ENCODE measurements around the gene FAM219A.

Gene FAM219A

DNA sequence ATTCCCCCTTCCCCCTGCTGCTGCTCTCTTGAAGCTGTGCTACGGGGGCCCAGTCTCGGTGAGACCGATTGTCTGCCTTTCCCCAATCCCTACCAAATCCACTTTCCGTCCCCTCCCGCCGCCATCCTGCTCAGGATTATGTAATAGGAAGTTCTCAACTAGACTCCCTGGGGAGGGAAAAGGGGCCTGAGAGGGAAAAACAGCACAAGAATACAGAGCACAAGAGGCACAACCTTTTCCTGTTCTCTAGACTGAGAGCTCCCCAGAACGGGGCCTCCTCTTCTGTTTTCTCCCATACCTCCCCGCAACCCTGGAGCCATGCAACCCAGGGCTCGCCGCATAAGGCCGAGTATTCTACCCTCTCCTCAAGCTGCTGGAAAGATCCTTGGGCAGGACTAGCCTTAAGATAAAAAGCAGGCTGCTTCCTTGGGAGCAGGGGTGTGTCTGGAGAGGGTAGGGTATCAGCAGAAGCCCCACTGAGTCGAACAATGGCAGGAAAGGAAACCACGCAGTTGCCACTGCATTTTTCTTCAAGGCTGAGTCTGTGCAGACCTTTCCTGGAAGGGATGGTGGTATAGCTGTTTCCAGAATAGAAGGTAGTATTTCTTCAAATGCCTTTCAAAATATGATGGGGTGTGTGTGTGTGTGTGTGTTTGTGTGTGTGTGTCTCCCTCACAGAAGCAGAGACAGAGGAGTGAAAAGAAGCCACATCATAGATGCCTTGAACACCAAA, 94.6 kb downstream of the FAM219A start:
- TF ChIP-seq KLF10 (tag by site-specific recombination; IDR thresholded peaks at IDR 0.05): no peak
- TF ChIP-seq, protein P1, sequence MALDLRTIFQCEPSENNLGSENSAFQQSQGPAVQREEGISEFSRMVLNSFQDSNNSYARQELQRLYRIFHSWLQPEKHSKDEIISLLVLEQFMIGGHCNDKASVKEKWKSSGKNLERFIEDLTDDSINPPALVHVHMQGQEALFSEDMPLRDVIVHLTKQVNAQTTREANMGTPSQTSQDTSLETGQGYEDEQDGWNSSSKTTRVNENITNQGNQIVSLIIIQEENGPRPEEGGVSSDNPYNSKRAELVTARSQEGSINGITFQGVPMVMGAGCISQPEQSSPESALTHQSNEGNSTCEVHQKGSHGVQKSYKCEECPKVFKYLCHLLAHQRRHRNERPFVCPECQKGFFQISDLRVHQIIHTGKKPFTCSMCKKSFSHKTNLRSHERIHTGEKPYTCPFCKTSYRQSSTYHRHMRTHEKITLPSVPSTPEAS (tag by site-specific recombination; IDR thresholded peaks at IDR 0.05): 0 out of 2 replicates have a peak, but pooled peaks have one; percentile 12
- 0 out of 2 replicates have a peak, but pooled peaks have one; percentile 25 for TF ChIP-seq ZBTB17 (tag by site-specific recombination; IDR thresholded peaks at IDR 0.05)
- TF ChIP-seq, protein P2, sequence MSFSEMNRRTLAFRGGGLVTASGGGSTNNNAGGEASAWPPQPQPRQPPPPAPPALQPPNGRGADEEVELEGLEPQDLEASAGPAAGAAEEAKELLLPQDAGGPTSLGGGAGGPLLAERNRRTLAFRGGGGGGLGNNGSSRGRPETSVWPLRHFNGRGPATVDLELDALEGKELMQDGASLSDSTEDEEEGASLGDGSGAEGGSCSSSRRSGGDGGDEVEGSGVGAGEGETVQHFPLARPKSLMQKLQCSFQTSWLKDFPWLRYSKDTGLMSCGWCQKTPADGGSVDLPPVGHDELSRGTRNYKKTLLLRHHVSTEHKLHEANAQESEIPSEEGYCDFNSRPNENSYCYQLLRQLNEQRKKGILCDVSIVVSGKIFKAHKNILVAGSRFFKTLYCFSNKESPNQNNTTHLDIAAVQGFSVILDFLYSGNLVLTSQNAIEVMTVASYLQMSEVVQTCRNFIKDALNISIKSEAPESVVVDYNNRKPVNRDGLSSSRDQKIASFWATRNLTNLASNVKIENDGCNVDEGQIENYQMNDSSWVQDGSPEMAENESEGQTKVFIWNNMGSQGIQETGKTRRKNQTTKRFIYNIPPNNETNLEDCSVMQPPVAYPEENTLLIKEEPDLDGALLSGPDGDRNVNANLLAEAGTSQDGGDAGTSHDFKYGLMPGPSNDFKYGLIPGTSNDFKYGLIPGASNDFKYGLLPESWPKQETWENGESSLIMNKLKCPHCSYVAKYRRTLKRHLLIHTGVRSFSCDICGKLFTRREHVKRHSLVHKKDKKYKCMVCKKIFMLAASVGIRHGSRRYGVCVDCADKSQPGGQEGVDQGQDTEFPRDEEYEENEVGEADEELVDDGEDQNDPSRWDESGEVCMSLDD (tag by site-specific recombination; IDR thresholded peaks at IDR 0.05): no peak
- peak; percentile 35 for TF ChIP-seq ZIC2 (tag by site-specific recombination; IDR thresholded peaks at IDR 0.05)
- TF ChIP-seq ZNF341 (tag by site-specific recombination; IDR thresholded peaks at IDR 0.05; ENCODE audit: low read depth): peak; percentile 14; the same call in 1 of the 2 replicates
- TF ChIP-seq, protein P3, sequence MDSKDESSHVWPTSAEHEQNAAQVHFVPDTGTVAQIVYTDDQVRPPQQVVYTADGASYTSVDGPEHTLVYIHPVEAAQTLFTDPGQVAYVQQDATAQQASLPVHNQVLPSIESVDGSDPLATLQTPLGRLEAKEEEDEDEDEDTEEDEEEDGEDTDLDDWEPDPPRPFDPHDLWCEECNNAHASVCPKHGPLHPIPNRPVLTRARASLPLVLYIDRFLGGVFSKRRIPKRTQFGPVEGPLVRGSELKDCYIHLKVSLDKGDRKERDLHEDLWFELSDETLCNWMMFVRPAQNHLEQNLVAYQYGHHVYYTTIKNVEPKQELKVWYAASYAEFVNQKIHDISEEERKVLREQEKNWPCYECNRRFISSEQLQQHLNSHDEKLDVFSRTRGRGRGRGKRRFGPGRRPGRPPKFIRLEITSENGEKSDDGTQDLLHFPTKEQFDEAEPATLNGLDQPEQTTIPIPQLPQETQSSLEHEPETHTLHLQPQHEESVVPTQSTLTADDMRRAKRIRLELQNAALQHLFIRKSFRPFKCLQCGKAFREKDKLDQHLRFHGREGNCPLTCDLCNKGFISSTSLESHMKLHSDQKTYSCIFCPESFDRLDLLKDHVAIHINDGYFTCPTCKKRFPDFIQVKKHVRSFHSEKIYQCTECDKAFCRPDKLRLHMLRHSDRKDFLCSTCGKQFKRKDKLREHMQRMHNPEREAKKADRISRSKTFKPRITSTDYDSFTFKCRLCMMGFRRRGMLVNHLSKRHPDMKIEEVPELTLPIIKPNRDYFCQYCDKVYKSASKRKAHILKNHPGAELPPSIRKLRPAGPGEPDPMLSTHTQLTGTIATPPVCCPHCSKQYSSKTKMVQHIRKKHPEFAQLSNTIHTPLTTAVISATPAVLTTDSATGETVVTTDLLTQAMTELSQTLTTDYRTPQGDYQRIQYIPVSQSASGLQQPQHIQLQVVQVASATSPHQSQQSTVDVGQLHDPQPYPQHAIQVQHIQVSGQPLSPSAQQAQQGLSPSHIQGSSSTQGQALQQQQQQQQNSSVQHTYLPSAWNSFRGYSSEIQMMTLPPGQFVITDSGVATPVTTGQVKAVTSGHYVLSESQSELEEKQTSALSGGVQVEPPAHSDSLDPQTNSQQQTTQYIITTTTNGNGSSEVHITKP (tag by site-specific recombination; IDR thresholded peaks at IDR 0.05): no peak
- TF ChIP-seq ZNF426 (tag by site-specific recombination; IDR thresholded peaks at IDR 0.05): no peak
- TF ChIP-seq BCL11A (tag by site-specific recombination; IDR thresholded peaks at IDR 0.05; ENCODE audit: low read depth): no peak
- no peak for TF ChIP-seq ZNF19 (tag by site-specific recombination; IDR thresholded peaks at IDR 0.05; ENCODE audit: low read depth)
- TF ChIP-seq, protein P4, sequence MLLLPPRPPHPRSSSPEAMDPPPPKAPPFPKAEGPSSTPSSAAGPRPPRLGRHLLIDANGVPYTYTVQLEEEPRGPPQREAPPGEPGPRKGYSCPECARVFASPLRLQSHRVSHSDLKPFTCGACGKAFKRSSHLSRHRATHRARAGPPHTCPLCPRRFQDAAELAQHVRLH (tag by site-specific recombination; IDR thresholded peaks at IDR 0.05): no peak
- TF ChIP-seq FEZF1 (tag by site-specific recombination; IDR thresholded peaks at IDR 0.05): no peak
- TF ChIP-seq ZNF560 (tag by site-specific recombination; IDR thresholded peaks at IDR 0.05; ENCODE audit: borderline replicate concordance): no peak
- TF ChIP-seq ZNF701 (tag by site-specific recombination; IDR thresholded peaks at IDR 0.05): no peak
- TF ChIP-seq ZNF654 (tag by site-specific recombination; IDR thresholded peaks at IDR 0.05; ENCODE audit: low read depth): no peak
- Histone ChIP-seq H3K4me1 (ENCODE audit: control insufficient read depth, insufficient read depth, low read length) (no peaks in the 10 kb centered on the region), H3K9me3 (ENCODE audit: control insufficient read depth, insufficient read depth, low read depth, low read length) (no peaks in the 10 kb centered on the region), H3K4me3 (ENCODE audit: low read depth, low read length) (no peak overlapping the region), H3K36me3 (ENCODE audit: control insufficient read depth in 2 of 2, insufficient read depth in 1 of 2, low read length in 2 of 2) (no peaks in the 10 kb centered on the region), H3K27ac (ENCODE audit: extremely low read depth, low read depth, low read length) (no peak overlapping the region)
- CTCF ChIA-PET: interaction anchor here (1.2 to 1.6 kb wide), 2 partner anchors 11 to 15 kb away, joined by 4 to 7 read pairs; no protein-coding TSS in a partner anchor
- POLR2A ChIA-PET: no interaction called here

DNA sequence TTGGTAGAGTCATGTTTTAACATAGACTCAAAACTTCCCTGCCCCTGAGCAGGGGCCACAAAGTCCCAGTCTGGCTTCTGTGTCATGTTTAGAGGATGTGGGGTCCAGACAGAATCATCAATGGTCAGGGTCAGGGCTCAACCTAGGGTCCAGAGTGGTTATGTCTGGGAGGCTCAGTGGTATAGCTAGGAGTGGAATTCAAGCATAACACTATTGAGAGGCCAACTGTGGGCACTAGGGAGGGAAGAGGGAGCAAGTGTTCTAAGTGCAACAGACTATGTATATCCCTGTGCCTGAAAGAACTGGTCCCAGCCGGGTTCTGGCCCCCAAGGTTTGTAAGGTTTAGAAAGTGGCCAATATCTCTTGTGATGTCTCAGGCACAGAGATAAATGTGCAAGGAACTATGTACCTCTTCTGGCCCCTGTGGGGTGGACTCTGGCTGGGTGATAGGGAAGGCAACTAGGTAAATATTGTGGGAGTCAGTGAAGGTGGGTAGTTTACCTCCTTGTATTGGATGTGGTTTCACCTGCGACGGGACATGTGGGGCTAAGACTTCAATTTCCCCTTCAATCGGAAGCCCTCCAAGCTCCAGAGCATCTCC, 95.7 kb downstream of the FAM219A start:
- ChIA-PET POLR2A (no interaction called here), CTCF (interaction anchor here (0.8 to 1.0 kb wide), 2 partner anchors 16 to 17 kb away, joined by 3 to 4 read pairs; no protein-coding TSS in a partner anchor)
- no peaks in the 10 kb centered on the region for H3K4me1 ChIP-seq (ENCODE audit: control insufficient read depth, insufficient read depth, low read length)
- TF ChIP-seq ZNF121 (tag by site-specific recombination; IDR thresholded peaks at IDR 0.05) (no peak), ZNF202 (tag by site-specific recombination; IDR thresholded peaks at IDR 0.05; ENCODE audit: borderline replicate concordance) (no peak), OSR2 (tag by site-specific recombination; IDR thresholded peaks at IDR 0.05) (no peak), MZF1 (tag by site-specific recombination; IDR thresholded peaks at IDR 0.05; ENCODE audit: borderline replicate concordance) (no peak)
- TF ChIP-seq, protein P5, sequence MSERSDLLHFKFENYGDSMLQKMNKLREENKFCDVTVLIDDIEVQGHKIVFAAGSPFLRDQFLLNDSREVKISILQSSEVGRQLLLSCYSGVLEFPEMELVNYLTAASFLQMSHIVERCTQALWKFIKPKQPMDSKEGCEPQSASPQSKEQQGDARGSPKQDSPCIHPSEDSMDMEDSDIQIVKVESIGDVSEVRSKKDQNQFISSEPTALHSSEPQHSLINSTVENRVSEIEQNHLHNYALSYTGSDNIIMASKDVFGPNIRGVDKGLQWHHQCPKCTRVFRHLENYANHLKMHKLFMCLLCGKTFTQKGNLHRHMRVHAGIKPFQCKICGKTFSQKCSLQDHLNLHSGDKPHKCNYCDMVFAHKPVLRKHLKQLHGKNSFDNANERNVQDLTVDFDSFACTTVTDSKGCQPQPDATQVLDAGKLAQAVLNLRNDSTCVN (tag by site-specific recombination; optimal IDR thresholded peaks at IDR 0.05): no peak
- TF ChIP-seq, protein P6, sequence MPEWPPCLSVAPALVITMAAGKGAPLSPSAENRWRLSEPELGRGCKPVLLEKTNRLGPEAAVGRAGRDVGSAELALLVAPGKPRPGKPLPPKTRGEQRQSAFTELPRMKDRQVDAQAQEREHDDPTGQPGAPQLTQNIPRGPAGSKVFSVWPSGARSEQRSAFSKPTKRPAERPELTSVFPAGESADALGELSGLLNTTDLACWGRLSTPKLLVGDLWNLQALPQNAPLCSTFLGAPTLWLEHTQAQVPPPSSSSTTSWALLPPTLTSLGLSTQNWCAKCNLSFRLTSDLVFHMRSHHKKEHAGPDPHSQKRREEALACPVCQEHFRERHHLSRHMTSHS (tag by site-specific recombination; IDR thresholded peaks at IDR 0.05): no peak
- TF ChIP-seq, protein P7, sequence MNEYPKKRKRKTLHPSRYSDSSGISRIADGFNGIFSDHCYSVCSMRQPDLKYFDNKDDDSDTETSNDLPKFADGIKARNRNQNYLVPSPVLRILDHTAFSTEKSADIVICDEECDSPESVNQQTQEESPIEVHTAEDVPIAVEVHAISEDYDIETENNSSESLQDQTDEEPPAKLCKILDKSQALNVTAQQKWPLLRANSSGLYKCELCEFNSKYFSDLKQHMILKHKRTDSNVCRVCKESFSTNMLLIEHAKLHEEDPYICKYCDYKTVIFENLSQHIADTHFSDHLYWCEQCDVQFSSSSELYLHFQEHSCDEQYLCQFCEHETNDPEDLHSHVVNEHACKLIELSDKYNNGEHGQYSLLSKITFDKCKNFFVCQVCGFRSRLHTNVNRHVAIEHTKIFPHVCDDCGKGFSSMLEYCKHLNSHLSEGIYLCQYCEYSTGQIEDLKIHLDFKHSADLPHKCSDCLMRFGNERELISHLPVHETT (tag by site-specific recombination; IDR thresholded peaks at IDR 0.05): no peak

More for the DNA sequence above, 95.7 kb downstream of the FAM219A start:
- no peak overlapping the region for H3K27ac ChIP-seq (ENCODE audit: extremely low read depth, low read depth, low read length)
- H3K36me3 ChIP-seq (ENCODE audit: control insufficient read depth in 2 of 2, insufficient read depth in 1 of 2, low read length in 2 of 2): no peaks in the 10 kb centered on the region
- H3K4me3 ChIP-seq (ENCODE audit: low read depth, low read length): no peak overlapping the region
- H3K9me3 ChIP-seq (ENCODE audit: control insufficient read depth, insufficient read depth, low read depth, low read length): no peaks in the 10 kb centered on the region

All from HEK293 (cell line).